GM12878 (cell line): ENCODE measurements around the gene CAPRIN2. TPM values are rescaled to one million over a fixed set of nuclear protein-coding genes. Genes with fewer than 3 reads are reported as not detected.

Experiments
- ATAC-seq: fragments of 200-7000 bp; cut with Tn5 transposase; 3 replicates; pipeline ENCODE4 v1.9.1; 2020; ENCODE audit warnings: mild to moderate bottlenecking, moderate library complexity
- BruUV-seq: library from RNA; stranded (reverse); fragments of 400-500 nt; replicated peaks from 2 replicates; lab custom pipeline; 2021; lab: Mats Ljungman, UMichigan
- CTCF ChIA-PET: fragments of 300-600 bp; sonication (Branson Sonifier 250); formaldehyde crosslinking; extraction: SDS; loops from one replicate; lab custom pipeline; 2021; ENCODE audit warnings: inconsistent platforms; lab: Yijun Ruan, JAX
- POLR2A ChIA-PET: fragments of 350-600 bp; formaldehyde crosslinking; extraction: SDS; loops from one replicate; lab custom pipeline; 2021; ENCODE audit warnings: inconsistent platforms; lab: Charles Lee
- RAD21 ChIA-PET: fragments of 300-600 bp; sonication (Branson Sonifier 250); formaldehyde crosslinking; loops from one replicate; lab custom pipeline; 2023; ENCODE audit warnings: antibody characterized with exemption; ENCODE audit not compliant: unreplicated experiment; lab: Charles Lee
- SMC1A ChIA-PET: fragments of 300-600 bp; sonication (Branson Sonifier 250); formaldehyde crosslinking; loops from one replicate; lab custom pipeline; 2023; ENCODE audit not compliant: unreplicated experiment, uncharacterized antibody; lab: Charles Lee
- DNase-seq: peaks from one replicate; pipeline ENCODE4 v3.0.0-alpha.2; 2011; ENCODE audit warnings: low read depth, low spot score
- FAIRE-seq: peaks from 3 replicates; lab custom pipeline; 2011; peaks lifted over from hg19 to GRCh38; lab: Jason Lieb, UNC
- H2AFZ ChIP-seq: 2 replicates; pipeline ENCODE4 v1.6.0; 2011; ENCODE audit warnings: low read depth, low read length, control low read depth; ENCODE audit not compliant: control insufficient read depth
- H3K27ac ChIP-seq: 2 replicates; pipeline ENCODE4 v1.5.1; 2011; ENCODE audit warnings: control low read depth; ENCODE audit not compliant: control insufficient read depth, insufficient read depth
- H3K27me3 ChIP-seq, 2 experiments: replicated peaks in 1 of 2; 2 replicates each; pipeline versions ENCODE4 v1.6.0 to v1.6.1; 2011; ENCODE audit warnings: low read length in 1 of 2; ENCODE audit not compliant: control insufficient read depth in 2 of 2, insufficient read depth in 2 of 2
- H3K36me3 ChIP-seq, 2 experiments: 2 replicates each; pipeline ENCODE4 v1.5.1; 2011; ENCODE audit warnings: low read length in 1 of 2; ENCODE audit not compliant: control insufficient read depth in 2 of 2, insufficient read depth in 2 of 2
- H3K4me1 ChIP-seq: 2 replicates; pipeline ENCODE4 v1.6.1; 2011; ENCODE audit warnings: mild to moderate bottlenecking, low read length, moderate library complexity, mixed read lengths; ENCODE audit not compliant: control insufficient read depth, insufficient read depth
- H3K4me2 ChIP-seq: 2 replicates; pipeline ENCODE4 v1.6.0; 2011; ENCODE audit warnings: control low read depth; ENCODE audit not compliant: control insufficient read depth, insufficient read depth
- H3K4me3 ChIP-seq: fragments of 200-600 bp; sonication (generic); 2 replicates; pipeline ENCODE4 v1.5.1; 2016
- H3K79me2 ChIP-seq: 2 replicates; pipeline ENCODE4 v1.6.0; 2011; ENCODE audit warnings: low read length; ENCODE audit not compliant: control insufficient read depth, insufficient read depth
- H3K9ac ChIP-seq: 2 replicates; pipeline ENCODE4 v1.8.0; 2011; ENCODE audit warnings: low read length, control low read depth, mixed read lengths; ENCODE audit not compliant: control insufficient read depth, insufficient read depth
- H3K9me3 ChIP-seq: replicated peaks from 3 replicates; pipeline ENCODE4 v1.5.1; 2011; ENCODE audit warnings: mild to moderate bottlenecking, low read length; ENCODE audit not compliant: control insufficient read depth, insufficient read depth
- H4K20me1 ChIP-seq: 2 replicates; pipeline ENCODE4 v1.6.0; 2011; ENCODE audit not compliant: control insufficient read depth, insufficient read depth
- BRCA1 ChIP-seq: IDR thresholded peaks from 2 replicates; pipeline ENCODE4 v1.6.1; 2011; ENCODE audit warnings: low read depth, low read length, improper control_type of control experiment
- CHD2 ChIP-seq: IDR thresholded peaks from 2 replicates; pipeline ENCODE4 v1.6.1; 2011; ENCODE audit warnings: low read depth, low read length, improper control_type of control experiment, borderline replicate concordance
- DPF2 ChIP-seq: fragments of 450-650 bp; IDR thresholded peaks from 2 replicates; pipeline ENCODE4 v1.6.1; 2017; ENCODE audit warnings: mild to moderate bottlenecking
- EED ChIP-seq: sonication (generic); IDR thresholded peaks from 2 replicates; pipeline ENCODE4 v1.6.1; 2016; ENCODE audit warnings: antibody characterized with exemption, low read depth
- HDGF ChIP-seq: fragments of 450-650 bp; IDR thresholded peaks from 2 replicates; pipeline ENCODE4 v1.6.1; 2016; ENCODE audit warnings: antibody characterized with exemption
- IRF4 ChIP-seq: IDR thresholded peaks from 2 replicates; pipeline ENCODE4 v1.6.1; 2011; ENCODE audit warnings: low read depth, low read length
- MEF2A ChIP-seq: IDR thresholded peaks from 2 replicates; pipeline ENCODE4 v1.6.1; 2011; ENCODE audit warnings: low read depth, mild to moderate bottlenecking, low read length, moderate library complexity; ENCODE audit not compliant: insufficient read depth
- MTA3 ChIP-seq: IDR thresholded peaks from 2 replicates; pipeline ENCODE4 v1.6.1; 2012; ENCODE audit warnings: low read length, inconsistent platforms, borderline replicate concordance
- MYC ChIP-seq: IDR thresholded peaks from 2 replicates; pipeline ENCODE4 v1.6.1; 2011; ENCODE audit warnings: mild to moderate bottlenecking, low read length, moderate library complexity, inconsistent platforms; ENCODE audit not compliant: insufficient read depth, insufficient replicate concordance, insufficient read length, severe bottlenecking
- NFYB ChIP-seq: IDR thresholded peaks from 2 replicates; pipeline ENCODE4 v1.6.1; 2011; ENCODE audit warnings: low read depth, mild to moderate bottlenecking, low read length, improper control_type of control experiment, moderate library complexity; ENCODE audit not compliant: insufficient read depth
- NR2F1 ChIP-seq: fragments of 450-650 bp; conservative IDR thresholded peaks from 2 replicates; pipeline ENCODE4 v1.6.1; 2017; ENCODE audit warnings: mild to moderate bottlenecking
- PAX5 ChIP-seq: IDR thresholded peaks from 2 replicates; pipeline ENCODE4 v1.6.1; 2011; ENCODE audit warnings: low read depth, low read length, borderline replicate concordance
- RAD21 ChIP-seq: IDR thresholded peaks from 2 replicates; pipeline ENCODE4 v1.6.1; 2011; ENCODE audit warnings: mild to moderate bottlenecking, low read depth, low read length, moderate library complexity; ENCODE audit not compliant: insufficient read depth
- RELA ChIP-seq: fragments of 450-650 bp; IDR thresholded peaks from 2 replicates; pipeline ENCODE4 v1.8.0; 2014; ENCODE audit warnings: borderline replicate concordance; ENCODE audit not compliant: partially characterized antibody
- SRF ChIP-seq, 2 experiments: IDR thresholded peaks; 2 replicates each; pipeline ENCODE4 v1.6.1; 2011; ENCODE audit warnings: low read depth in 2 of 2, low read length in 2 of 2, mild to moderate bottlenecking in 1 of 2, moderate library complexity in 1 of 2
- SUPT20H ChIP-seq: IDR thresholded peaks from 2 replicates; pipeline ENCODE4 v1.6.1; 2011; ENCODE audit warnings: low read depth, mild to moderate bottlenecking, low read length, moderate library complexity, borderline replicate concordance; ENCODE audit not compliant: control insufficient read depth
- ZBTB4 ChIP-seq: fragments of 450-650 bp; formaldehyde crosslinking; IDR thresholded peaks from 2 replicates; pipeline ENCODE4 v1.4.0; 2022; ENCODE audit warnings: mild to moderate bottlenecking, moderate library complexity
- ZNF274 ChIP-seq: IDR thresholded peaks from one replicate; pipeline ENCODE4 v1.8.0; 2011; ENCODE audit not compliant: insufficient read length, insufficient read depth
- ZNF384 ChIP-seq: IDR thresholded peaks from 2 replicates; pipeline ENCODE4 v1.6.1; 2012; ENCODE audit warnings: low read depth, mild to moderate bottlenecking, low read length, improper control_type of control experiment, borderline replicate concordance
- in situ Hi-C: fragments of 300-500 bp; cut with MboI; formaldehyde crosslinking; loops from 9 replicates; pipeline ENCODE4 v1.14.3; 2018; ENCODE audit warnings: mixed read lengths
- intact Hi-C: fragments of 100-400 bp; cut with micrococcal nuclease; formaldehyde crosslinking; loops from one replicate; pipeline ENCODE4 v1.14.2; 2022; ENCODE audit not compliant: unreplicated experiment
- polyA plus RNA-seq, 11 experiments: library from polyadenylated mRNA; depleted of rRNA in 4 of 11; unstranded in 6 of 11; stranded (reverse) in 5 of 11; fragments of >200 nt; fragmentation: Nextera tagmentation in 4 of 11; fragmentation: Illumina TruSeq in 1 of 11; extraction: Ambion mirVana in 4 of 11; extraction: Trizol in 1 of 11; gene quantifications; 1 replicate in 1 of 11; 2 replicates in 10 of 11; pipeline versions ENCODE4 v1.2.1 to v1.2.3, GENCODE V29; 2011 to 2016; ENCODE audit warnings: inconsistent platforms in 2 of 11, missing spikeins in 2 of 11, low read depth in 1 of 11
- total RNA-seq, 4 experiments: library from RNA; depleted of rRNA in 3 of 4; stranded (reverse); fragments of >200 nt in 3 of 4; fragmentation: Illumina TruSeq in 1 of 4; extraction: Trizol in 1 of 4; gene quantifications; 2 replicates each; pipeline versions ENCODE4 v1.2.1 to v1.2.3, GENCODE V29; 2013 to 2021

Gene CAPRIN2
- total and polyA plus RNA-seq, 10 of the 15 experiments (the other 5 are each of a cell fraction or from before 2014, with no cell fraction given), result 1.2 to 13.6 (median 8.2) TPM

GRCh38 chr12:30706476-30706875, 48.3 kb downstream of the CAPRIN2 start (continued):
- TF ChIP-seq RELA (no peak), EED (no peak)

GRCh38 chr12:30701056-30701455, 53.7 kb downstream of the CAPRIN2 start:
- Histone ChIP-seq H3K9ac (no peak overlapping the region), H3K4me3 (no peak overlapping the region), H3K9me3 (no peaks in the 10 kb centered on the region), H3K4me2 (no peak overlapping the region), H4K20me1 (no peaks in the 10 kb centered on the region), H3K27me3 (no peaks in the 10 kb centered on the region), H2AFZ (no peak overlapping the region), H3K36me3 (no peaks in the 10 kb centered on the region), H3K4me1 (peaks cover 4% of the 10 kb centered on the region; the same call in 1 of the 2 replicates), H3K79me2 (no peaks in the 10 kb centered on the region), H3K27ac (no peak overlapping the region)
- in situ Hi-C loops (no loop called here), intact Hi-C loops (no loop called here)
- ChIA-PET SMC1A (no interaction called here), POLR2A (interaction anchor here (0.8 kb wide), 1 partner anchor 1323 kb away, joined by 3 read pairs; no protein-coding TSS in a partner anchor), CTCF (interaction anchor here (1.0 to 2.2 kb wide), 2 partner anchors 9 to 53 kb away, joined by 3 to 5 read pairs; no protein-coding TSS in a partner anchor), RAD21 (no interaction called here)
- TF ChIP-seq BRCA1 (no peak), CHD2 (no peak), HDGF (no peak), NFYB (no peak), ZNF384 (no peak), NR2F1 (no peak), MTA3 (no peak), RAD21 (no peak), IRF4 (no peak), ZNF274 (no peak), ZBTB4 (CRISPR knock-in tag) (no peak), MYC (no peak), SUPT20H (no peak), DPF2 (no peak), PAX5 (no peak), MEF2A (no peak), SRF (IDR thresholded peaks at IDR 0.05; ENCODE audit: low read depth in 2 of 2, low read length in 2 of 2) (no peak)
- FAIRE-seq (no peak), DNase-seq (no peak), ATAC-seq (no peak)
- no TSS peak for BruUV-seq
